Right atrium auricular region (tissue), 2 donors: ENCODE results near the gene ABCB11. TPM values are rescaled to one million over a fixed set of nuclear protein-coding genes. Genes with fewer than 3 reads are reported as not detected.
A peak's percentile ranks its signal among the peaks of the same experiment; 100 is the strongest.
"Not testable (repeated sequence)": the region's sequence is repeated elsewhere in the genome, so short reads cannot be mapped to it uniquely, and the experiment has no call there.

Experiments
- DNase-seq: peaks from one replicate; pipeline ENCODE4 v3.0.0-alpha.2; 2019; ENCODE audit warnings: low spot score
- H3K27ac ChIP-seq, 2 donors: fragments of 200-600 bp; sonication (generic); 1 replicate in 1 of 2; 2 replicates in 1 of 2; pipeline ENCODE4 v1.5.1; 2016 to 2019
- H3K27me3 ChIP-seq, 2 donors: fragments of 200-600 bp; sonication (generic); one replicate each; pipeline versions ENCODE4 v1.5.1 to v1.6.0; 2017 to 2019
- H3K36me3 ChIP-seq: fragments of 200-600 bp; sonication (generic); one replicate; pipeline ENCODE4 v1.5.1; 2016
- H3K4me1 ChIP-seq, 2 donors: fragments of 200-600 bp; sonication (generic); one replicate each; pipeline versions ENCODE4 v1.5.1 to v1.6.0; 2017 to 2019
- H3K4me3 ChIP-seq, 2 donors: fragments of 200-600 bp; sonication (generic); 1 replicate in 1 of 2; 2 replicates in 1 of 2; pipeline ENCODE4 v1.5.1; 2017 to 2019; ENCODE audit warnings: mild to moderate bottlenecking in 1 of 2, moderate library complexity in 1 of 2
- H3K9me3 ChIP-seq, 2 donors: fragments of 200-600 bp; sonication (generic); one replicate each; pipeline ENCODE4 v1.5.1; 2019
- total RNA-seq, 2 donors: library from RNA; depleted of rRNA; stranded (reverse); fragments of >200 nt; gene quantifications; one replicate each; pipeline ENCODE4 v1.1.0, GENCODE V29; 2016
- TF ChIP-seq, protein P1 (sequence below), 2 donors: fragments of 200-600 bp; sonication (generic); IDR thresholded peaks; one replicate each; pipeline ENCODE4 v1.5.1; 2019; ENCODE audit warnings: antibody characterized with exemption in 2 of 2

ABCB11 gene
- total RNA-seq, 2 donors from 2014 or later: 0.12 to 0.33 TPM

DNA sequence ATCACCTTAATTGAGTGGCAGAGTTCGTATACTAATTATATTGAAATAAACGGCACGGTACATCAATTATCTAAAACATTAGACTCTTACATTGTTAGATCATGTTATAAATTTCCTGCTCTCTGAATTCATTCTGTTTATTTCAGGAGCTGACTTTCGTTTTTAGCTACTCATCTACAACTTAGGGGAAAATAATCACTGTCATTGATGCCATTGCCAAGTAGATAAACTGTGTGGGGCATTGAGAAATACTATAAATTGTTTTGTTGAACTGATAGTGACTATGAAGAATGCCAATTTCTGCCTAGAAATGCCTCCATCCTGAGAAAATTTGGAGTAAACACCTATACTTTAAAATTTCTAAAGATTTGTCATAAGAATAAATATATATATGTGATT is 17.5 kb downstream of the ABCB11 start:
- TF ChIP-seq, protein P1, sequence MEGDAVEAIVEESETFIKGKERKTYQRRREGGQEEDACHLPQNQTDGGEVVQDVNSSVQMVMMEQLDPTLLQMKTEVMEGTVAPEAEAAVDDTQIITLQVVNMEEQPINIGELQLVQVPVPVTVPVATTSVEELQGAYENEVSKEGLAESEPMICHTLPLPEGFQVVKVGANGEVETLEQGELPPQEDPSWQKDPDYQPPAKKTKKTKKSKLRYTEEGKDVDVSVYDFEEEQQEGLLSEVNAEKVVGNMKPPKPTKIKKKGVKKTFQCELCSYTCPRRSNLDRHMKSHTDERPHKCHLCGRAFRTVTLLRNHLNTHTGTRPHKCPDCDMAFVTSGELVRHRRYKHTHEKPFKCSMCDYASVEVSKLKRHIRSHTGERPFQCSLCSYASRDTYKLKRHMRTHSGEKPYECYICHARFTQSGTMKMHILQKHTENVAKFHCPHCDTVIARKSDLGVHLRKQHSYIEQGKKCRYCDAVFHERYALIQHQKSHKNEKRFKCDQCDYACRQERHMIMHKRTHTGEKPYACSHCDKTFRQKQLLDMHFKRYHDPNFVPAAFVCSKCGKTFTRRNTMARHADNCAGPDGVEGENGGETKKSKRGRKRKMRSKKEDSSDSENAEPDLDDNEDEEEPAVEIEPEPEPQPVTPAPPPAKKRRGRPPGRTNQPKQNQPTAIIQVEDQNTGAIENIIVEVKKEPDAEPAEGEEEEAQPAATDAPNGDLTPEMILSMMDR (IDR thresholded peaks at IDR 0.05): no peak
- Histone ChIP-seq H3K9me3 (no peaks in the 10 kb centered on the region), H3K27ac (no peak overlapping the region), H3K4me3 (no peak overlapping the region), H3K27me3 (no peaks in the 10 kb centered on the region), H3K36me3 (no peaks in the 10 kb centered on the region), H3K4me1 (no peaks in the 10 kb centered on the region)
- DNase-seq: no peak

DNA sequence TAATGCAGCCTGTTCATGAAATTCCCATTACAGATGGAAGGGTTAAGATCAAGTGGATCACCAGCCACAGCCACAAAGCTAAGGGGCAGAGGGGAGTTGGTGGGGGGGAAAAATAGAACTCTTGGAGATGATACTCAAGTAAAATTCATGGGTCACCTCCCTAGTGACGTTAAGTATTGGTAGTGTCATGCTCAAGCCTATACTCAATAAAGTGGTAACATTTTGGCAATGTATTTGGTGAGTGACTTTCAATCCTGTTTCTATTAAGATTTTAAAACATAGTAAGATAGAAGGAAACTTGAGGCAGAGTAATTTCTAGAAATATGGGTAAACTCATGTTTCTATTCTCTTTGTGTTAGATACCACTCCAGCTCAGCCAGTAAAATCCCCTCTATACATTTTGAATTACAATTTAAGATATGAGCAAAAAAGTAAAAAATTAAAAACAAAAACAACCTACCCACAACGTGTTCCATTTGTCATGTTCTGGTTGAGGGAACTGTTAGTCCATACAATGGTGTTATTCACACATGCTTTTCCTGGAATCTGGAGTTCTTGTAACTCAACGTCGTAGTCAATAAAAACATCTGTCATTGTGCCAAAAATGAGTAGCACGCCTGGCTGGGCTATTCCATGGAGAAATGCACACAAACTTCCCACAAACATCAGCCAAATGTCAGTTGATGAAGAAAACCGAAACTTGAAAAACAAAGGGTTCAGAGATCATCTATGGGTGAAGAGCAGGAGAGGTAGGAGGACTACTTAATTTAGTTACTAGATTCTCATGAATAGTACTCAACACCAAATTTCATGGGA is 18.1 kb downstream of the ABCB11 start:
- DNase-seq: no peak
- Histone ChIP-seq H3K9me3 (no peaks in the 10 kb centered on the region), H3K4me1 (no peaks in the 10 kb centered on the region), H3K36me3 (no peaks in the 10 kb centered on the region), H3K4me3 (no peak overlapping the region), H3K27me3 (no peaks in the 10 kb centered on the region), H3K27ac (peak overlapping the region; percentile 40 to 70)
- TF ChIP-seq, protein P1 (IDR thresholded peaks at IDR 0.05): no peak

DNA sequence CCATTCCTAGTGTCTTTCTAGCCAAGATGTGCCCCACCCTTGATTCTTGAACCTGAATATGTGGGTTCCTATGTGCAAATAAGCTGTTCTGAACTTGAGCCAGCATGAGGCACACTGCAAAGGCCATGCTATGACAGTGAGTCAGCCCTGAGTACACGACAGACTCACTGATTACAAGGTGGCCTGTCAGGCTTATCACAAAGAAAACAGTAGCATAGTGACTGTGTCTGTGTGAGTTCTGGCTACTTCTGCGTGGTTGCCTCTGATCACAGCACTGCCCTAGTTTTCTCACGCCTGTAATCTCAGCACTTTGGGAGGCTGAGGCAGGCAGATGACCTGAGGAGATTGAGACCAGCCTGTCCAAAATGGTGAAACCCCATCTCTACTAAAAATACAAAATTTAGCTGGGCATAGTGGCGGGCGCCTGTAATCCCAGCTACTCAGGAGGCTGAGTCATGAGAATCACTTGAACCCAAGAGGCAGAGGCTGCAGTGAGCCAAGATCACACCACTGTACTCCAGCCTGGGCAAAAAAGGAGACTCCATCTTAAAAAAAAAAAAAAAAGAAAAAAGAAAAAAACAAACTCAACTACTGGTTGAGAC is 18.8 kb downstream of the ABCB11 start:
- H3K4me3 ChIP-seq, H3K4me1 ChIP-seq, H3K27me3 ChIP-seq, H3K36me3 ChIP-seq, H3K9me3 ChIP-seq: not testable (repeated sequence)
- DNase-seq: peak; percentile 60
- H3K27ac ChIP-seq: peak overlapping the region; percentile 40 to 70

DNA sequence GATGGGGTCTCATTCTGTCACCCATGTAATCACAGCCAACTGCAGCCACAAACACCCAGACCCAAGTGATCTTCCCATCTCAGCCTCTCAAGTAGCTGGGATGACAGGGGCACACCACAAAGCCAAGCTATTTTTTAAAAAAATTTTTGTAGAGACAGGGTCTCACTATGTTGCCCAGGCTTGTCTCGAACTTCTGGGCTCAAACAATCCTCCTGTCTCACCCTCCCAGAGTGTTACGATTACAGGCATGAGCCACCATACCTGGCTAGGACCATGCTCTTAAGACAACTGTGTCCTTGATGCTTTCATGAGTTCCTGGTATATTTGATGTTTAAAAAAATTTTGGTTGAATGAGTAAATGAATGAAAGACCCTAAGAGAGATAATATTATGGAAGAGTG is 19.4 kb downstream of the ABCB11 start:
- Histone ChIP-seq H3K27ac (peak overlapping the region; percentile 40 to 70), H3K27me3 (no peaks in the 10 kb centered on the region), H3K36me3 (no peaks in the 10 kb centered on the region), H3K9me3 (no peaks in the 10 kb centered on the region), H3K4me3 (no peak overlapping the region), H3K4me1 (no peaks in the 10 kb centered on the region)
- TF ChIP-seq, protein P1 (IDR thresholded peaks at IDR 0.05): no peak
- DNase-seq: no peak

DNA sequence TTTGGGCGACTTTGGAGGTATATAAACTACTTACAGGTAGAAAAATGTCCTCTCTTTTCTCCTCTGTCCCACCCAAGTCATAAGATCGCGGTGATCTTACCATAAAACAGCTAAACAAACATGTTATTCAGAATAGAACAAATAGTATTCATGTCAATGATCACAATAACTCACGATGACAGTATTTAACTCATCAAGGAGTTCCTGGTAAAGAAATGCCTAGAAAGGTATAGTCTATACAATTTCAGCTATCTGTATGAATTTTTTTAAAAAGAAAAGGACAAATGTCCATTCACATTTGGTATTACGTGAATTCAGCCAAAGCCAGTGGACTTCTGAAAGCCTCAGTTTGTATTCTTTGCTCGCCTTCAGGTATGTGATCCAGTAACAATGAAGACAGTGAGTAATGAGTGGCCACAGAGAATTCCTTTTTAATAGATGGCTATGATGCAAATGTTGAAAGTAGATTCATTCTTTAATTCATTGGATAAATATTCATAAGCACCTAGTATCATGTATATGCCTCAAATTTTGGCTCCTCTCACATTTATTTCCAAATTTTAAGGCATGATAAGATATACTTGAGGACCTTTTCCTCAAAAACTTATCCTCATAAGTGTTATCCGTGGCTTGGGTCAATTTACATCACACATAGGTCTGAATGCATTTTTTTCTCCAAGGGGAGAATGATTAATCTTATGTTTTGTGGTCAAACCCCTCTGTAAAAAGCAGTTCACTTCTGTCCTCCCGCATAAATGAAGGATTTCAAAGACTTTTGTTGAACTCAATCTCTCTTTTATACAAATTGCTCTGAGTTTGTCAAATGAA is 20.3 kb downstream of the ABCB11 start:
- Histone ChIP-seq H3K9me3 (no peaks in the 10 kb centered on the region), H3K36me3 (no peaks in the 10 kb centered on the region), H3K4me1 (no peaks in the 10 kb centered on the region), H3K27me3 (no peaks in the 10 kb centered on the region), H3K27ac (no peak overlapping the region), H3K4me3 (no peak overlapping the region)
- TF ChIP-seq, protein P1 (IDR thresholded peaks at IDR 0.05): no peak
- DNase-seq: no peak
